K562 (cell line): ENCODE measurements around the gene ZNF552. TPM values are rescaled to one million over a fixed set of nuclear protein-coding genes. Genes with fewer than 3 reads are reported as not detected.

Experiments
- GABPA ChIP-seq: fragments of 200-800 bp; sonication (Bioruptor generic); conservative IDR thresholded peaks from 2 replicates; pipeline ENCODE4 v1.6.1; 2016; ENCODE audit warnings: low read depth, missing genetic modification characterization, missing compliant biosample characterization
- NFYB ChIP-seq: IDR thresholded peaks from 2 replicates; pipeline ENCODE4 v1.6.1; 2011; ENCODE audit warnings: mild to moderate bottlenecking, moderate library complexity; ENCODE audit not compliant: insufficient read length; ENCODE audit errors: extremely low read depth
- NKRF ChIP-seq: fragments of 450-650 bp; IDR thresholded peaks from 2 replicates; pipeline ENCODE4 v1.6.1; 2016; ENCODE audit warnings: borderline replicate concordance
- NR2C2 ChIP-seq, 2 experiments: fragments of 200-800 bp in 1 of 2; sonication (Bioruptor generic) in 1 of 2; sonication (generic) in 1 of 2; formaldehyde crosslinking in 1 of 2; IDR thresholded peaks; 2 replicates each; pipeline versions ENCODE4 v1.6.1 to v1.8.0; 2016 to 2022; ENCODE audit warnings: mild to moderate bottlenecking in 1 of 2, missing compliant biosample characterization in 1 of 2, missing genetic modification characterization in 1 of 2, missing genetic modification reagents in 1 of 2
- PHF8 ChIP-seq: fragments of 200-600 bp; sonication (generic); IDR thresholded peaks from 2 replicates; pipeline ENCODE4 v1.6.1; 2012; ENCODE audit warnings: mixed run types, mild to moderate bottlenecking, inconsistent platforms, low read length, moderate library complexity, borderline replicate concordance
- POLR2AphosphoS2 ChIP-seq: IDR thresholded peaks from 2 replicates; pipeline ENCODE4 v1.6.1; 2012; ENCODE audit warnings: low read length, improper control_type of control experiment
- RBM14 ChIP-seq: fragments of 200-400 bp; formaldehyde crosslinking; IDR thresholded peaks from 2 replicates; pipeline ENCODE4 v1.6.1; 2018; ENCODE audit warnings: low read depth, mild to moderate bottlenecking, low read length, moderate library complexity, borderline replicate concordance; ENCODE audit not compliant: insufficient read depth
- RBM25 ChIP-seq: fragments of 200-400 bp; formaldehyde crosslinking; IDR thresholded peaks from 2 replicates; pipeline ENCODE4 v1.6.1; 2018; ENCODE audit warnings: low read length, low read depth, moderate library complexity; ENCODE audit not compliant: severe bottlenecking
- STAT5B ChIP-seq: fragments of 250-450 bp; sonication (Bioruptor Pico); IDR thresholded peaks from 2 replicates; pipeline ENCODE4 v1.8.0; 2021; ENCODE audit warnings: mild to moderate bottlenecking, inconsistent platforms
- YY1 ChIP-seq, 3 experiments: IDR thresholded peaks; 2 replicates each; pipeline ENCODE4 v1.6.1; 2011; ENCODE audit warnings: low read length in 2 of 3, mild to moderate bottlenecking in 2 of 3, moderate library complexity in 2 of 3, borderline replicate concordance in 1 of 3, control low read depth in 1 of 3, low read depth in 1 of 3; ENCODE audit not compliant: insufficient read depth in 3 of 3, insufficient replicate concordance in 2 of 3, control insufficient read depth in 1 of 3, insufficient read length in 1 of 3; ENCODE audit errors: extremely low read depth in 1 of 3
- ZBTB17 ChIP-seq: fragments of 450-650 bp; formaldehyde crosslinking; IDR thresholded peaks from 2 replicates; pipeline ENCODE4 v1.4.0; 2020; ENCODE audit warnings: mild to moderate bottlenecking
- polyA plus RNA-seq, 8 experiments: library from polyadenylated mRNA; depleted of rRNA in 4 of 8; stranded (reverse) in 5 of 8; unstranded in 3 of 8; fragments of >200 nt; fragmentation: Nextera tagmentation in 2 of 8; fragmentation: Illumina TruSeq in 1 of 8; extraction: Ambion mirVana in 2 of 8; extraction: Trizol in 1 of 8; gene quantifications; 2 replicates each; pipeline versions ENCODE4 v1.2.1 to v1.2.3, GENCODE V29; 2011 to 2014; ENCODE audit warnings: inconsistent platforms in 1 of 8, missing spikeins in 1 of 8
- total RNA-seq, 7 experiments: library from RNA; depleted of rRNA in 6 of 7; stranded (reverse); fragments of >200 nt in 6 of 7; fragmentation: Illumina TruSeq in 2 of 7; extraction: Trizol in 2 of 7; gene quantifications; 2 replicates each; pipeline versions ENCODE4 v1.2.1 to v1.2.3, GENCODE V29; 2011 to 2021; ENCODE audit warnings: low replicate concordance in 1 of 7
- TF ChIP-seq, protein P1 (sequence below): sonication (generic); formaldehyde crosslinking; IDR thresholded peaks from 2 replicates; pipeline ENCODE4 v1.8.0; 2022; ENCODE audit warnings: mild to moderate bottlenecking, missing genetic modification reagents, borderline replicate concordance
- TF ChIP-seq, protein P2 (sequence below): sonication (generic); formaldehyde crosslinking; IDR thresholded peaks from 2 replicates; pipeline ENCODE4 v1.8.0; 2022; ENCODE audit warnings: mild to moderate bottlenecking, missing genetic modification reagents
- TF ChIP-seq, protein P3 (sequence below), 2 experiments: fragments of 450-650 bp; conservative IDR thresholded peaks; 2 replicates each; pipeline ENCODE4 v1.6.1; 2017; ENCODE audit warnings: mild to moderate bottlenecking in 2 of 2, moderate library complexity in 2 of 2
- TF ChIP-seq, protein P4 (sequence below): fragments of 250-450 bp; sonication (Bioruptor Pico); IDR thresholded peaks from 2 replicates; pipeline ENCODE4 v1.9.0; 2021; ENCODE audit warnings: mild to moderate bottlenecking, inconsistent platforms

ZNF552 gene
- total and polyA plus RNA-seq, 9 of the 15 experiments (the other 6 are each of a cell fraction or from before 2014, with no cell fraction given): 4.4 to 12.4 (median 8.5) TPM

DNA sequence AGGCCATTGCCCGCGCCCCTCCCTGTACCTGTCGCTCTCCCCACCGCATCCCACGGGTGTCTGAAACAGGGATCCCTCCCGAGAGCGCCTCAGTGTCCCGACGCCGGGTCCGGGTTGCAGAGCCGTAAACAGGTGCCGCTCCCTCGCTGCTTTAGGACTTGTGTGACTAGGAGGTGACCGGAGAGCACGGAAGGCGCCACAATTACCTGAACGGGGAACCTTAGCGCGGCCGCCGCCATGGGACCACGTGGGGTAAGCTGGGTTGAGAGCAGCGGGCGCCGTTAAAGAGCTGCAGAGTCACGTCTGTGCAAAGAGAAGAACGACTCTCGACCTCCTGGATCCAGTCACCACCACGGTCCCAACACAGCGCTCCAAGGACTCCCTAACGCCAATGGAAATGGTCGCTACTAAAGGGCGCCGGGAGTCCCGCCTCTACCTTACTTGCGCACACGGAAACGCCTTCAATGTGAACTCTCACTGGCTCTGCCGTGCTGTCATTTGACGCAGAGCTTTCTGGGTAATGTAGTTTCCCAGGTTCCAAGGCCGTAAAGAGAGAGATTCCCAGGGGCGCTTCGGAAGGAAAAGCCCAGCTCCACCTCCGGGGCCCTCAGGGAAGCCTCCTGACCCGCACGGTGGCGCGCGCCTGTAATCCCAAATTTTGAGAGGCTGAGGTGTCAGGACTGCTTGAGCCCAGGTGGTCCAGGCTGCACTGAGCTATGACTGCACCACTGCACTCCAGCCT lies at the start of gene ZNF552 (continued):
- no peak for TF ChIP-seq STAT5B
- TF ChIP-seq POLR2AphosphoS2: peak; percentile 71; the same call in 1 of the 2 replicates
- peak; percentile 47 for TF ChIP-seq RBM25
- peak; percentile 90 for TF ChIP-seq GABPA (tag)
- TF ChIP-seq NFYB: peak; percentile 56
- peak; percentile 75; the same call in 1 of the 2 replicates for TF ChIP-seq PHF8
- TF ChIP-seq, protein P1, sequence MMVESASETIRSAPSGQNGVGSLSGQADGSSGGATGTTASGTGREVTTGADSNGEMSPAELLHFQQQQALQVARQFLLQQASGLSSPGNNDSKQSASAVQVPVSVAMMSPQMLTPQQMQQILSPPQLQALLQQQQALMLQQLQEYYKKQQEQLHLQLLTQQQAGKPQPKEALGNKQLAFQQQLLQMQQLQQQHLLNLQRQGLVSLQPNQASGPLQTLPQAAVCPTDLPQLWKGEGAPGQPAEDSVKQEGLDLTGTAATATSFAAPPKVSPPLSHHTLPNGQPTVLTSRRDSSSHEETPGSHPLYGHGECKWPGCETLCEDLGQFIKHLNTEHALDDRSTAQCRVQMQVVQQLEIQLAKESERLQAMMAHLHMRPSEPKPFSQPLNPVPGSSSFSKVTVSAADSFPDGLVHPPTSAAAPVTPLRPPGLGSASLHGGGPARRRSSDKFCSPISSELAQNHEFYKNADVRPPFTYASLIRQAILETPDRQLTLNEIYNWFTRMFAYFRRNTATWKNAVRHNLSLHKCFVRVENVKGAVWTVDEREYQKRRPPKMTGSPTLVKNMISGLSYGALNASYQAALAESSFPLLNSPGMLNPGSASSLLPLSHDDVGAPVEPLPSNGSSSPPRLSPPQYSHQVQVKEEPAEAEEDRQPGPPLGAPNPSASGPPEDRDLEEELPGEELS (CRISPR knock-in tag): peak; percentile 78; the same call in 1 of the 2 replicates
- TF ChIP-seq NKRF: peak; percentile 86; the same call in 1 of the 2 replicates
- TF ChIP-seq, protein P2, sequence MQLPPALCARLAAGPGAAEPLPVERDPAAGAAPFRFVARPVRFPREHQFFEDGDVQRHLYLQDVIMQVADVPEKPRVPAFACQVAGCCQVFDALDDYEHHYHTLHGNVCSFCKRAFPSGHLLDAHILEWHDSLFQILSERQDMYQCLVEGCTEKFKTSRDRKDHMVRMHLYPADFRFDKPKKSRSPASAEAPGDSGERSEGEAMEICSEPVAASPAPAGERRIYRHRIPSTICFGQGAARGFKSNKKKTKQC (CRISPR knock-in tag): peak; percentile 59; the same call in 1 of the 2 replicates
- TF ChIP-seq, protein P3, sequence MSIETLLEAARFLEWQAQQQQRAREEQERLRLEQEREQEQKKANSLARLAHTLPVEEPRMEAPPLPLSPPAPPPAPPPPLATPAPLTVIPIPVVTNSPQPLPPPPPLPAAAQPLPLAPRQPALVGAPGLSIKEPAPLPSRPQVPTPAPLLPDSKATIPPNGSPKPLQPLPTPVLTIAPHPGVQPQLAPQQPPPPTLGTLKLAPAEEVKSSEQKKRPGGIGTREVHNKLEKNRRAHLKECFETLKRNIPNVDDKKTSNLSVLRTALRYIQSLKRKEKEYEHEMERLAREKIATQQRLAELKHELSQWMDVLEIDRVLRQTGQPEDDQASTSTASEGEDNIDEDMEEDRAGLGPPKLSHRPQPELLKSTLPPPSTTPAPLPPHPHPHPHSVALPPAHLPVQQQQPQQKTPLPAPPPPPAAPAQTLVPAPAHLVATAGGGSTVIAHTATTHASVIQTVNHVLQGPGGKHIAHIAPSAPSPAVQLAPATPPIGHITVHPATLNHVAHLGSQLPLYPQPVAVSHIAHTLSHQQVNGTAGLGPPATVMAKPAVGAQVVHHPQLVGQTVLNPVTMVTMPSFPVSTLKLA (conservative IDR thresholded peaks at IDR 0.05): peak; percentile 68 to 83
- TF ChIP-seq RBM14: no peak
- TF ChIP-seq YY1 (IDR thresholded peaks at IDR 0.05; ENCODE audit: borderline replicate concordance in 1 of 3, control insufficient read depth in 1 of 3, extremely low read depth in 1 of 3, insufficient read depth in 3 of 3, insufficient read length in 1 of 3, insufficient replicate concordance in 2 of 3, low read depth in 1 of 3, low read length in 2 of 3): peak in 1 of 3 experiments; percentile 80
- TF ChIP-seq NR2C2 (CRISPR knock-in tag; IDR thresholded peaks at IDR 0.05): no peak
- TF ChIP-seq NR2C2 (tag; IDR thresholded peaks at IDR 0.05): peak; percentile 90
- TF ChIP-seq, protein P4, sequence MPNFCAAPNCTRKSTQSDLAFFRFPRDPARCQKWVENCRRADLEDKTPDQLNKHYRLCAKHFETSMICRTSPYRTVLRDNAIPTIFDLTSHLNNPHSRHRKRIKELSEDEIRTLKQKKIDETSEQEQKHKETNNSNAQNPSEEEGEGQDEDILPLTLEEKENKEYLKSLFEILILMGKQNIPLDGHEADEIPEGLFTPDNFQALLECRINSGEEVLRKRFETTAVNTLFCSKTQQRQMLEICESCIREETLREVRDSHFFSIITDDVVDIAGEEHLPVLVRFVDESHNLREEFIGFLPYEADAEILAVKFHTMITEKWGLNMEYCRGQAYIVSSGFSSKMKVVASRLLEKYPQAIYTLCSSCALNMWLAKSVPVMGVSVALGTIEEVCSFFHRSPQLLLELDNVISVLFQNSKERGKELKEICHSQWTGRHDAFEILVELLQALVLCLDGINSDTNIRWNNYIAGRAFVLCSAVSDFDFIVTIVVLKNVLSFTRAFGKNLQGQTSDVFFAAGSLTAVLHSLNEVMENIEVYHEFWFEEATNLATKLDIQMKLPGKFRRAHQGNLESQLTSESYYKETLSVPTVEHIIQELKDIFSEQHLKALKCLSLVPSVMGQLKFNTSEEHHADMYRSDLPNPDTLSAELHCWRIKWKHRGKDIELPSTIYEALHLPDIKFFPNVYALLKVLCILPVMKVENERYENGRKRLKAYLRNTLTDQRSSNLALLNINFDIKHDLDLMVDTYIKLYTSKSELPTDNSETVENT (CRISPR knock-in tag): 0 out of 2 replicates have a peak, but pooled peaks have one; percentile 7
- TF ChIP-seq ZBTB17 (CRISPR knock-in tag): no peak
